BLaER1 treated with 17β-estradiol and CSF1 and Interleukin-3, amounts not matched to agents 10 nM and 100 nM (cell line): ENCODE measurements around the gene GP1BA.

Experiments
- H3K27ac ChIP-seq, 11 experiments: shearing (Covaris generic); formaldehyde crosslinking; 2 replicates each; pipeline ENCODE4 v1.8.1; 2022
- H3K27me3 ChIP-seq, 11 experiments: shearing (Covaris generic); formaldehyde crosslinking; 2 replicates each; pipeline ENCODE4 v1.8.1; 2022
- H3K36me3 ChIP-seq, 11 experiments: shearing (Covaris generic); formaldehyde crosslinking; 2 replicates each; pipeline ENCODE4 v1.8.1; 2022
- H3K4me1 ChIP-seq, 10 experiments: shearing (Covaris generic); formaldehyde crosslinking; 2 replicates each; pipeline ENCODE4 v1.8.1; 2022
- H3K4me2 ChIP-seq, 11 experiments: shearing (Covaris generic); formaldehyde crosslinking; 2 replicates each; pipeline ENCODE4 v1.8.1; 2022
- H3K4me3 ChIP-seq, 10 experiments: shearing (Covaris generic); formaldehyde crosslinking; 2 replicates each; pipeline ENCODE4 v1.8.1; 2022
- H3K9ac ChIP-seq, 11 experiments: shearing (Covaris generic); formaldehyde crosslinking; 2 replicates each; pipeline ENCODE4 v1.8.1; 2022
- H3K9me3 ChIP-seq, 11 experiments: shearing (Covaris generic); formaldehyde crosslinking; replicated peaks in 1 of 11; 2 replicates each; pipeline ENCODE4 v1.8.1; 2022
- H4K20me1 ChIP-seq, 11 experiments: shearing (Covaris generic); formaldehyde crosslinking; 2 replicates each; pipeline ENCODE4 v1.8.1; 2022
- Cebpa-rat ChIP-seq, 11 experiments: shearing (Covaris generic); IDR thresholded peaks; 2 replicates each; pipeline ENCODE4 v1.8.1; 2022

The GP1BA gene

DNA sequence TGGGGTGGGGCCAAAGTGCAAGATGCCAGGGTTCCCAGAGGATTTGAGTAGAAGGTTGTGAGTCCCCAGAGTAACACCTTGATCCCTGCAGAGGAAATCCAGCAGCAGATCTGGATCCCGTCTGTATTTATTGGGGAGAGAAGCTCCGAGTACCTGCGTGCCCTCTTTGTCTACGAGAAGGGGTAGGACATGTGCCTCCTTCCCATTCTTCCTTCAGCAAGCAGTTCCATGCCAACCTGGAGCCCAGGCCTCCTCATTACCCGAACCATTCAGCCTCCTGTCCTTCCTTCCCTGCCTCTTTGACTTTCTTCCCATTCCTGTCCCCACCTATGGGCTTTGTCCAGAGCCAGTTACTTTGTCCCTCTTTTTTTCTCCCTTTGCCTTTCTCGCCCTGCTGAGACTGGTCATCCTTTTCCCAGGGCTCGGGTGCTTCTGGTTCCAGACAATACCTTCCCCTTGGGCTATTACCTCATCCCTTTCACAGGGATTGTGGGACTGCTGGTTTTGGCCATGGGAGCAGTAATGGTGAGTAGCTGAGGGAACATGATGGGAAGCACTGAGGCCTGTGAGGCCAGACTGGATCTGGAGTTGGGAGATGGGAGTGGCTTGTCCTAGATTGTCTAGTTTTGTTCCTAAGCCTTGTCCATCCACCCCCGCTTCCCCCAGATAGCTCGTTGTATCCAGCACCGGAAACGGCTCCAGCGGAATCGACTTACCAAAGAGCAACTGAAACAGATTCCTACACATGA, 10.9 kb downstream of the GP1BA start:
- Histone ChIP-seq H4K20me1 (peaks cover 54 to 89% (median 68%) of the 10 kb centered on the region in 11 experiments), H3K27me3 (no peaks in the 10 kb centered on the region), H3K4me3 (peak overlapping the region in 9 of 10 experiments; percentile 85 to 100 (median 95); a peak in 15 of 20 replicates), H3K9ac (peak overlapping the region; percentile 91 to 100 (median 99); a peak in 21 of 22 replicates), H3K9me3 (no peaks in the 10 kb centered on the region), H3K4me1 (peaks cover 58 to 74% (median 70%) of the 10 kb centered on the region in 10 experiments), H3K36me3 (peaks cover 57 to 73% (median 66%) of the 10 kb centered on the region in 11 experiments), H3K27ac (peak overlapping the region in 10 of 11 experiments; percentile 4 to 99 (median 59); a peak in 16 of 22 replicates), H3K4me2 (peak overlapping the region; percentile 90 to 99 (median 98))
- TF ChIP-seq Cebpa-rat (IDR thresholded peaks at IDR 0.05): no peak

DNA sequence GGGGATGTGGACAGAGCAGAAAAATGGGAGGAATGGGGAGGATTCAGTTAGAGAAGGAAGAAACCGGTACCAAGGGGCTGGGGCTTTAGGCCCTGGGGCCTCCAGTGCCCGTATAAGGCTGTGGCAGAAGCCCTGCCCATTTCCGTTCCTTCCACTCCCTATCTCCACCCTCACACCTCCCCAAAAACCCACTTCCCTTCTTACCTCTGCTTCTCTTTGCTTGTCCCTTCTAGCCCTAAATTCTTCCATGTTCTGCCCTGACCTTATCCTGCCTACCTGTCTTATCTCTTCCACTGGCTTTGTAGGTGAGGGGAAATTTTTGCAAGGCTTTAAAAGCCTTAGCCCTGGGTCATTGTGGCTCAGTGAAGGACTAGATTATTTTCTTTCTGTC, 12.1 kb downstream of the GP1BA start:
- H3K4me2 ChIP-seq: peak overlapping the region; percentile 90 to 99 (median 98)

GRCh38 chr17:4944554-4945175, 12.6 kb downstream of the GP1BA start:
- peaks cover 54 to 79% (median 70%) of the 10 kb centered on the region in 11 experiments for H4K20me1 ChIP-seq
- H3K9ac ChIP-seq: peak overlapping the region; percentile 91 to 100 (median 99)
- H3K9me3 ChIP-seq: no peaks in the 10 kb centered on the region
- peaks cover 49 to 65% (median 59%) of the 10 kb centered on the region in 11 experiments for H3K36me3 ChIP-seq
- H3K4me3 ChIP-seq: peak overlapping the region; percentile 85 to 100 (median 98); a peak in 19 of 20 replicates
- H3K27me3 ChIP-seq: no peaks in the 10 kb centered on the region
- peaks cover 45 to 61% (median 57%) of the 10 kb centered on the region in 10 experiments for H3K4me1 ChIP-seq
- TF ChIP-seq Cebpa-rat (IDR thresholded peaks at IDR 0.05): no peak
- peak overlapping the region; percentile 90 to 99 (median 98) for H3K4me2 ChIP-seq
- H3K27ac ChIP-seq: peak overlapping the region; percentile 30 to 99 (median 59); a peak in 21 of 22 replicates

More for the DNA sequence above, 12.1 kb downstream of the GP1BA start:
- peak overlapping the region; percentile 91 to 100 (median 99) for H3K9ac ChIP-seq
- peak overlapping the region; percentile 30 to 99 (median 59); a peak in 21 of 22 replicates for H3K27ac ChIP-seq
- H3K4me1 ChIP-seq: peaks cover 46 to 61% (median 58%) of the 10 kb centered on the region in 10 experiments
- no peaks in the 10 kb centered on the region for H3K9me3 ChIP-seq
- H4K20me1 ChIP-seq: peaks cover 54 to 83% (median 70%) of the 10 kb centered on the region in 11 experiments
- no peaks in the 10 kb centered on the region for H3K27me3 ChIP-seq
- TF ChIP-seq Cebpa-rat (IDR thresholded peaks at IDR 0.05): no peak
- peaks cover 49 to 65% (median 59%) of the 10 kb centered on the region in 11 experiments for H3K36me3 ChIP-seq
- H3K4me3 ChIP-seq: peak overlapping the region; percentile 85 to 100 (median 98); a peak in 19 of 20 replicates

DNA sequence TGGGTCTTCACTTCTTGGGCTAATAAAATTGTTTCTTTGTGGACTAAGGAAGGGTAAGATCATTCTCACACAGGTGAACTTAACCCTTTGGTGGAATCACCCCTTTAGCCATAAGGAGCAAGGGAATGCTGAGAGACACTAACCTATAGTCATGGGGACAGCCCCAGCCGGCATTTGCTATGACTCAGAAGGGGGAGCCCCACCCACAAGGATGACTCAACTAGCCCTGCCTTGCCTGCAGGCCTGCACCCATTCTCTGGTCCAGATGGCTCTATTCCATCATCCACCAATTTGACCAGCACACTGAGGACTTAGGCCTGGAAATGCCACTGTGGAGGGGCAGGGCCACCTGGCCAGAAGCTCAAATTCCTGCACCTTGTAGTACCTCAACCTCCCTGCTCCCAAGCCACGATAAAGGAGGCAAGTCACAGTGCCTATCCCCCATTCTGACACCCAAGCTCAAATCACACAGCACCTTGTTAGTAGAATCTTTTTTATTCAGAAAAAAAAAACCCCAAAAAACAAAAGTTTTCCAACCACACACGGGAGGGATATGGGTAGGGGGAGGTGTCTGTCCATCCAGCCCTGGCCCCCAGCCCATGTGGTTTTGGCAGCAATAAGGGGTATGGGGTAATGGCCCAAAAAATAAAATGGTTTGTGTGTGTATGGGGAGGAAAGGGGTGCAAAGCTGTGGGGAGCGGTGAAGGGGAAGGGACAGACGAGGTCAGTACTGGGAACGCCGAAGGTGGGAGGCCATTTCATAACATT, 13.3 kb downstream of the GP1BA start:
- peaks cover 49 to 65% (median 59%) of the 10 kb centered on the region in 11 experiments for H3K36me3 ChIP-seq
- H3K4me2 ChIP-seq: peak overlapping the region; percentile 90 to 99 (median 98)
- no peaks in the 10 kb centered on the region for H3K9me3 ChIP-seq
- H3K4me1 ChIP-seq: peaks cover 48 to 63% (median 60%) of the 10 kb centered on the region in 10 experiments
- H3K4me3 ChIP-seq: peak overlapping the region; percentile 85 to 100 (median 98); a peak in 19 of 20 replicates
- TF ChIP-seq Cebpa-rat (IDR thresholded peaks at IDR 0.05): no peak
- H4K20me1 ChIP-seq: peaks cover 54 to 79% (median 70%) of the 10 kb centered on the region in 11 experiments
- H3K27ac ChIP-seq: peak overlapping the region; percentile 30 to 99 (median 61); a peak in 20 of 22 replicates
- no peaks in the 10 kb centered on the region for H3K27me3 ChIP-seq
- peak overlapping the region; percentile 91 to 100 (median 99); a peak in 21 of 22 replicates for H3K9ac ChIP-seq

DNA sequence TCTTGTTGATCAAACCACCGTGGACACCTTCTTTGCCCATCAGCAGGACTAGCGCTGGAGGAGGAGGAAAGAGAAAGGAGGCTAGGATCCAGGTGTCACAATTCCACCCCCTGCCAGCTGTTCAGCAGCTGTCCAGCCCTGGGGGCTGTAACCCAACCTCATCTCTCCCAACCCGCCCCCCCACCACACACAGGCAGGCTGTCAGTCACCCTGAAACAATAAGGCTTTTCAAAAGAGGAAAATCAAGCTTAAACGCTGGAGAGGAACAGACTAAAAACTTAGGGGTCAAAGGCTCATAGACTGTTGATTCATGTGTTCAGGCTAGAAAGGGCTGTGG, 13.8 kb downstream of the GP1BA start:
- TF ChIP-seq Cebpa-rat (IDR thresholded peaks at IDR 0.05): no peak
- H3K4me3 ChIP-seq: peak overlapping the region; percentile 85 to 100 (median 98)
- peaks cover 49 to 65% (median 59%) of the 10 kb centered on the region in 11 experiments for H3K36me3 ChIP-seq
- H3K27ac ChIP-seq: peak overlapping the region in 10 of 11 experiments; percentile 70 to 99 (median 98); a peak in 16 of 22 replicates
- H3K4me2 ChIP-seq: peak overlapping the region; percentile 90 to 99 (median 98)
- H3K4me1 ChIP-seq: peaks cover 54 to 69% (median 66%) of the 10 kb centered on the region in 10 experiments
- H4K20me1 ChIP-seq: peaks cover 54 to 74% (median 70%) of the 10 kb centered on the region in 11 experiments
- H3K27me3 ChIP-seq: no peaks in the 10 kb centered on the region
- H3K9ac ChIP-seq: peak overlapping the region; percentile 91 to 100 (median 99)
- H3K9me3 ChIP-seq: no peaks in the 10 kb centered on the region

GRCh38 chr17:4946312-4946976, 14.4 kb downstream of the GP1BA start:
- H3K9me3 ChIP-seq: no peaks in the 10 kb centered on the region
- H3K9ac ChIP-seq: peak overlapping the region; percentile 91 to 100 (median 99)
- H3K27ac ChIP-seq: peak overlapping the region in 10 of 11 experiments; percentile 93 to 99 (median 98); a peak in 20 of 22 replicates
- no peaks in the 10 kb centered on the region for H3K27me3 ChIP-seq
- H3K4me2 ChIP-seq: peak overlapping the region; percentile 90 to 99 (median 98)
- peaks cover 55 to 69% (median 66%) of the 10 kb centered on the region in 10 experiments for H3K4me1 ChIP-seq
- H3K36me3 ChIP-seq: peaks cover 49 to 65% (median 59%) of the 10 kb centered on the region in 11 experiments
- peak overlapping the region; percentile 85 to 100 (median 98) for H3K4me3 ChIP-seq
- no peak for TF ChIP-seq Cebpa-rat (IDR thresholded peaks at IDR 0.05)
- H4K20me1 ChIP-seq: peaks cover 54 to 69% (median 66%) of the 10 kb centered on the region in 11 experiments

DNA sequence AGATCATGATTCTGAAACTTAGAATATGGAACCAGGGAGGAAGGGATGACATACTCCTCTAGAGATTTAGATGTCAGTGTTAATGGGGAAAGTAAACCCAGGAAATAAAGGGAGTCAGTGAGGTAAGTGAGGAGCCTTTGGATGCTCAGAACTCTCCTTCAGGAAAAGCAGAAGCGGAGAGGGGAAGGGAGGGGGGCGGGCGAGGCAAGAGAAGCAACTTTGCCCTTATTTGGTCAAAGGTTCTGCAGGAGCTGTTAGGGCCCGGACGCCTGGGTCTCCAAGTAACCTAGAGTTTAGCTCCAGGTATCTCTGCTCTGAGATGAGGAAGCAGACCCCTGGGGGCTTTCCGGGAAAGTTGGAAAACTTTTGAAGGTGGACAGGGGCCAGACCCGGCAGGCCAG, 14.9 kb downstream of the GP1BA start:
- H3K4me3 ChIP-seq: peak overlapping the region; percentile 85 to 100 (median 98)
- no peaks in the 10 kb centered on the region for H3K27me3 ChIP-seq
- TF ChIP-seq Cebpa-rat (IDR thresholded peaks at IDR 0.05): no peak
- peaks cover 51 to 63% (median 61%) of the 10 kb centered on the region in 11 experiments for H4K20me1 ChIP-seq
- H3K9ac ChIP-seq: peak overlapping the region; percentile 91 to 100 (median 99)
- H3K9me3 ChIP-seq: no peaks in the 10 kb centered on the region
- peaks cover 55 to 69% (median 66%) of the 10 kb centered on the region in 10 experiments for H3K4me1 ChIP-seq
- peak overlapping the region; percentile 90 to 99 (median 98) for H3K4me2 ChIP-seq
- peak overlapping the region in 10 of 11 experiments; percentile 93 to 99 (median 98); a peak in 21 of 22 replicates for H3K27ac ChIP-seq
- peaks cover 49 to 59% (median 57%) of the 10 kb centered on the region in 11 experiments for H3K36me3 ChIP-seq
